ENCODE measurements around the gene C9orf153. TPM values are rescaled to one million over a fixed set of nuclear protein-coding genes. Genes with fewer than 3 reads are reported as not detected.

Gene C9orf153
- 0.34 and 0.64 TPM in 2 replicates for total RNA-seq

DNA sequence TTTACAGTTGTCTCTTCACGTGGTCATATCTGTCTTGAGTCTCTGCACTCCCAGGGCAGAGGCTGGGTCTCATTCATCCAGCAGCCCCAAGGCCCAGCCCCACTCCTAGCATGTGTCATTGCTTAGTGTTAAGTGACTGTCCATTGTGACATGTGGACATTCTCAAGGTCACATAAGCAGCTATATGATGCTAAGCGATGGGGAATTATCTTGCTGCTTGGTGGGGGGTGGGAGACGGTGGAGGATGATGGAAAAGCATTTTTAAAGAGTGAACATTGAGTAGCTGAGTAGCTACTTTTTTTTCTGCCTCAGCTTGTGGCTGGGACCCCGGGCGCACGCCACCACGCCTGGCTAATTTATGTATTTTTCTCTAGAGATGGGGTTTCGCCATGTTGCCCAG is at the start of gene C9orf153:
Gene C9orf153, minus strand, starts transcription at position 101 of the 400 bp plus-strand sequence. CDS start 30,054 bp downstream, outside the sequence.

DNA sequence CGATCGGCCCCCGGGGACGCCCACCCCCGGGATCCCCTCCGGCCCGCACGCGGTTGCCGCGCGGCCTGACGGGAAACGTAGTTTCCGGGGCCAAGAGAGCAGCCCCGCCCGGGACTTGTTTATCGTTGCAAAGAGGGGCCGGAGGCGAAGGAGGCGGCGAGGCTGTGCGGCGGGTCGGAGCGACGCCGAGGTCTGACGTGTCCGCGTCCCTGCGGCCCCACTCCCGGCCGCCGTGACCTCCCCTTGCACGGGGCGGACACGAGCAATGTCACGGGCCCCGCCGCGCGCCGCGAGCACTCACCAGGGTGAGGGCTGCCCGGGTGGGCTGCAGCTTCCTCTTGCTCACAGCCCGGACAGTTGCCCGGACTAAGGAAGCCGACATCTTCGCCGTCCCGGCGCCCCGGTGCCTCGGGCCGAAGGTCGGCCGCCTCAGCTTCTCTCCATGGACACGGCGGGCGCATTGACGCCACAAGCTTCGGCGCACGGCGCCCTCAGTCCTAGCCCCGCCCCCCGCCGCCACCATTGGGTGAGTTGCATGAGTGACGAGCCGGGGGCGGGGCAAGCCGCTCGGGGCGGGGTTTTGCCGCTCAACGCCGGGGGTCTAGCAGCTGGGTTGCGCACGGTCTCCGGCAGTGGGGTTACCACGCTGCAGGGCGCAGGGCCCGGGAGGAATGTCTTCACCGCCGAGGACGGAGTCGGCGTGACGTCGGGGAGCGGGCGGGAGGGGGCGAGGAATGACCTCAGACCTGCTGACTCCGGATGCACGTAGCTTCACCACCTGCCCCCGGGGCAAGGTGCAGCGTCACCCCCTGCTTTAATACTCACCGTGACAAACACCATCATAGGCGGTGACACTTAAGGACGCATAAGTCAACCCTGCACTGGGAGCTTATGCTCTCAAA is 22.9 kb upstream of the C9orf153 start, which contains the start of gene ISCA1:
Gene ISCA1, minus strand, starts transcription at position 462 of the 902 bp plus-strand sequence. Its CDS starts 80 bp downstream, at position 382.

Other genes with a start within 250 kb of the C9orf153 start
- 13.7 and 55.1 TPM in 2 replicates for gene GOLM1, start 160.1 kb downstream of the C9orf153 start, total RNA-seq
- 23.9 and 28.0 TPM in 2 replicates for gene ISCA1, start 22.9 kb upstream of the C9orf153 start, total RNA-seq
- gene TUT7, start 94.8 kb upstream of the C9orf153 start, total RNA-seq, result 42.4 and 72.7 TPM in 2 replicates